GM19463 (cell line): Measurements from ENCODE around the gene ATOSB.

ENCODE experiments used
- ATAC-seq: cut with Tn5 transposase; IDR thresholded peaks from one replicate; pipeline ENCODE4 v1.9.1; 2021; ENCODE audit warnings: mild to moderate bottlenecking, moderate library complexity; ENCODE audit not compliant: unreplicated experiment

ATOSB gene

DNA sequence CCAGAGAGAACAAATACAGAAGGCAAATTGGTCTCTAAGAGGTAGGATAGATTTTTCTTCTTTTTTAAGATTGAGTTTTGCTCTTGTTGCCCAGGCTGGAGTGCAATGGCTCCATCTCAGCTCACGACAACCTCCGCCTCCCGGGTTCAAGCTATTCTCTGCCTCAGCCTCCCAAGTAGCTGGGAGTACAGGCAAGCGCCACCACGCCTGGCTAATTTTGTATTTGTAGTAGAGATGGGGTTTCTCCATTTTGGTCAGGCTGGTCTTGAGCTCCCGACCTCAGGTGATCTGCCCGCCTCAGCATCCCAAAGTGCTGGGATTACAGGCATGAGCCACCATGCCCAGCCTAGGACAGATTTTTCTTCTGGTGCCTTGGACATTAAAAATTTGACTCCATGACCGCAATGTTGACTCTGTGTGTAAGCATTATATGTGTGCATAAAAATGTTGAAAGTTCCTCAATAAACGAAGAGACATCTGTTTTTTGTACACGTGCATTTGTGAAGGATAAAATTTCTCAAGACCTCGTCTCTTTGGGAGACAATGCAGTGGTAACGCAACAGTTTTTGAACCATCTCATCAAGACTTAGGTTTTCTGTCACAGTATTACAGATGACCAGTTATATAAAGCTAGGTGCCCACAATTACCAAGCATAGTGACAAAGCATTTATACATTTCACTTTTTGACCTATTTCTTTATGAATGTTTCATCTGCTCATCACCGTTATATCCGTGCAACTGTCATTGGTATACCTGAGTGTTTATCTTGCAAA is 60.6 kb downstream of the ATOSB start:
- no peak for ATAC-seq

DNA sequence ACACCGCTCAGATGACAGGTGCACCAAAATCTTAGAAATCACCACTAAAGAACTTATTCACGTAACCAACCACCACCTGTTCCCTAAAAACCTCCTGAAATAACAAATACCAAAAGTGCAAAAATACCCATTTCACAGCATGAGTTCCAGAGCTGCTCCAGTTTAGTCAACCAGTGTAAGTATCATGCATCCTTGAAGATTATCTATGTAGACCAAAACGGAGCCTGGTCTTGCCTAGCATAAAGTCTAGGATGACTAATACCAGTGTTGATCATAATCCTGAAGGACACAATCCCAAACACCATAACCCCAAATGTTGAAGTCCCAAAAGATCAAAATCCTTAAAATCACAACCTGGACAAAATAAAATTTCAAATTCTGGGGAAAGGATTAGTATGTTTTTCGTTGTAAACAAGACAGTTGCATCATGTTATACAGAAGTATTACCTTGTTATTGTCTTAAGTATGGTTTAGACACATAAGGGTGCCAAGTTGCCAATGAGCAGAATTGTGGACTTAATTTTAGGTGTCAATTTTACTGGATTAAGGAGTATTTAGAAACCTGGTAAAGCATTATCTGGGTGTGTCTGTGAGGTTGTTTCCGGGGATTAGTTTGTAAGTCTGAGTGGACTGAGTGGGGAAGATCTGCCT is 61.4 kb downstream of the ATOSB start:
- no peak for ATAC-seq
